ENCODE results near the gene MRPL4.

- TF ChIP-seq CTCF (IDR thresholded peaks at IDR 0.05; ENCODE audit: low read depth, low read length, missing input control), result no peak
- no peak for TF ChIP-seq ZBTB33 (IDR thresholded peaks at IDR 0.05)
- TF ChIP-seq REST (IDR thresholded peaks at IDR 0.05), result no peak
Observed at GRCh38 chr19:10243606-10244005, 8.4 kb upstream of the MRPL4 start.

Measured in liver (tissue), 2 donors.